ENCODE data around the gene TDG.

DNA sequence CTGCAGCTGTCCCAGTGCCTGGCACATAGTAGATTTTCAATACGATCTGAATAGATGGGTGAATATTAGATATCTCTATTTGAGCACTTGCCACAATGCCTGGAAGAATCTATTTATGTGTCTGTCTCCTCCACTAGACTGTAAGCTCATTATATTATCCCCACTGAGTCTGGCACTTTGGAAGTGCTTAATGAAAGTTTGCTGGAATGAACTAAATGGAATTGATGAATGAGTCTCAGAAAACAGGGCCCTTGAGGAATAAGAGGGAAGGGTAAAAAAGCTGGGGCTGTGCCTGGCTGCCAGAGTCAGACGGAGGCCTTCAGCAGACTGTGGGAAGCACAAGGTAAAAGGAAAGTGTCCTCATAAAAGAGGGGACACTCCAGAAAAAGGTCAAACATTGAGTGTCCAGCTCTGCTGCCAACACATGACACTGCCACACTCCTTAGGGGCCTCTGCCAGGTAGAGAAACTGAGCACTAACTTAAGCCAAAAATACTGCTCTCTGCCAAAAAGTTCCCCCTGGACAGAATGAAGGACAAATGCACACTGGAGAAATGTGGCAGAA, 45.0 kb downstream of the TDG start:
- TF ChIP-seq, protein P1, sequence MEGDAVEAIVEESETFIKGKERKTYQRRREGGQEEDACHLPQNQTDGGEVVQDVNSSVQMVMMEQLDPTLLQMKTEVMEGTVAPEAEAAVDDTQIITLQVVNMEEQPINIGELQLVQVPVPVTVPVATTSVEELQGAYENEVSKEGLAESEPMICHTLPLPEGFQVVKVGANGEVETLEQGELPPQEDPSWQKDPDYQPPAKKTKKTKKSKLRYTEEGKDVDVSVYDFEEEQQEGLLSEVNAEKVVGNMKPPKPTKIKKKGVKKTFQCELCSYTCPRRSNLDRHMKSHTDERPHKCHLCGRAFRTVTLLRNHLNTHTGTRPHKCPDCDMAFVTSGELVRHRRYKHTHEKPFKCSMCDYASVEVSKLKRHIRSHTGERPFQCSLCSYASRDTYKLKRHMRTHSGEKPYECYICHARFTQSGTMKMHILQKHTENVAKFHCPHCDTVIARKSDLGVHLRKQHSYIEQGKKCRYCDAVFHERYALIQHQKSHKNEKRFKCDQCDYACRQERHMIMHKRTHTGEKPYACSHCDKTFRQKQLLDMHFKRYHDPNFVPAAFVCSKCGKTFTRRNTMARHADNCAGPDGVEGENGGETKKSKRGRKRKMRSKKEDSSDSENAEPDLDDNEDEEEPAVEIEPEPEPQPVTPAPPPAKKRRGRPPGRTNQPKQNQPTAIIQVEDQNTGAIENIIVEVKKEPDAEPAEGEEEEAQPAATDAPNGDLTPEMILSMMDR (IDR thresholded peaks at IDR 0.05): no peak
- no peak for TF ChIP-seq POLR2A (IDR thresholded peaks at IDR 0.05)

All from lower leg skin (tissue), 3 donors.